IMR-90 (cell line): ENCODE measurements around the gene LYSMD2. TPM values are rescaled to one million over a fixed set of nuclear protein-coding genes. Genes with fewer than 3 reads are reported as not detected.

Experiments
- ATAC-seq: fragments of 200-7000 bp; cut with Tn5 transposase; 2 replicates; pipeline ENCODE4 v1.9.1; 2020; ENCODE audit warnings: low read depth, mild to moderate bottlenecking, moderate library complexity
- BruUV-seq: library from RNA; stranded (reverse); fragments of 400-500 nt; replicated peaks from 2 replicates; lab custom pipeline; 2021; lab: Mats Ljungman, UMichigan
- CTCF ChIA-PET: fragments of 300-600 bp; formaldehyde crosslinking; extraction: SDS; loops from one replicate; lab custom pipeline; 2021; ENCODE audit warnings: antibody characterized with exemption; lab: Yijun Ruan, JAX
- POLR2A ChIA-PET: fragments of 300-600 bp; sonication (Branson Sonifier 250); formaldehyde crosslinking; loops from one replicate; lab custom pipeline; 2022; ENCODE audit warnings: antibody characterized with exemption; ENCODE audit not compliant: unreplicated experiment; lab: Charles Lee
- DNase-seq: peaks from one replicate; pipeline ENCODE4 v3.0.0; 2013
- H2AFZ ChIP-seq: replicated peaks from 2 replicates; pipeline ENCODE3; 2013; ENCODE audit warnings: low read length, mild to moderate bottlenecking; ENCODE audit not compliant: poor library complexity
- H2AK5ac ChIP-seq: 2 replicates; pipeline ENCODE4 v1.6.1; 2013; ENCODE audit warnings: low read depth, low read length, inconsistent platforms
- H2AK9ac ChIP-seq: replicated peaks from 2 replicates; pipeline ENCODE3; 2013; ENCODE audit warnings: mild to moderate bottlenecking, low read depth, low read length, moderate library complexity; ENCODE audit not compliant: poor library complexity
- H2BK120ac ChIP-seq: 2 replicates; pipeline ENCODE4 v1.6.1; 2013; ENCODE audit warnings: low read depth, low read length, inconsistent platforms
- H2BK15ac ChIP-seq: 3 replicates; pipeline ENCODE4 v1.6.1; 2013; ENCODE audit warnings: low read depth, low read length, inconsistent platforms
- H2BK20ac ChIP-seq: 2 replicates; pipeline ENCODE4 v1.6.1; 2013; ENCODE audit warnings: low read depth, mild to moderate bottlenecking, inconsistent platforms, low read length, moderate library complexity
- H2BK5ac ChIP-seq: 2 replicates; pipeline ENCODE4 v1.6.1; 2013; ENCODE audit warnings: mild to moderate bottlenecking, low read depth, low read length, inconsistent platforms; ENCODE audit not compliant: poor library complexity, severe bottlenecking
- H3K14ac ChIP-seq: replicated peaks from 2 replicates; pipeline ENCODE4 v1.6.1; 2013; ENCODE audit warnings: low read depth, low read length, inconsistent platforms
- H3K18ac ChIP-seq: 2 replicates; pipeline ENCODE4 v1.6.1; 2013; ENCODE audit warnings: low read depth, low read length, control low read depth
- H3K23ac ChIP-seq: 2 replicates; pipeline ENCODE4 v1.6.1; 2013; ENCODE audit warnings: low read depth, low read length, inconsistent platforms
- H3K27ac ChIP-seq: 2 replicates; pipeline ENCODE4 v1.5.1; 2013; ENCODE audit warnings: mild to moderate bottlenecking, control low read depth, low read length; ENCODE audit not compliant: insufficient read depth
- H3K27me3 ChIP-seq: 2 replicates; pipeline ENCODE4 v1.6.1; 2013; ENCODE audit warnings: low read length; ENCODE audit not compliant: control insufficient read depth, insufficient read depth
- H3K36me3 ChIP-seq: 2 replicates; pipeline ENCODE4 v1.6.1; 2013; ENCODE audit warnings: low read length, mixed read lengths; ENCODE audit not compliant: control insufficient read depth, insufficient read depth
- H3K4ac ChIP-seq: 2 replicates; pipeline ENCODE4 v1.6.1; 2013; ENCODE audit warnings: low read depth, low read length, inconsistent platforms
- H3K4me1 ChIP-seq: 2 replicates; pipeline ENCODE4 v1.6.1; 2013; ENCODE audit warnings: low read length, mixed read lengths; ENCODE audit not compliant: control insufficient read depth, insufficient read depth
- H3K4me2 ChIP-seq: 2 replicates; pipeline ENCODE4 v1.6.1; 2013; ENCODE audit warnings: low read depth, mild to moderate bottlenecking, control low read depth, low read length, moderate library complexity
- H3K4me3 ChIP-seq: 2 replicates; pipeline ENCODE4 v1.5.1; 2013; ENCODE audit warnings: low read depth, mild to moderate bottlenecking, control low read depth, low read length, moderate library complexity; ENCODE audit not compliant: insufficient read depth
- H3K56ac ChIP-seq: 2 replicates; pipeline ENCODE4 v1.6.1; 2013; ENCODE audit warnings: low read length, inconsistent platforms; ENCODE audit not compliant: insufficient read depth; ENCODE audit errors: extremely low read depth
- H3K79me1 ChIP-seq, 2 experiments: 2 replicates each; pipeline ENCODE4 v1.6.1; 2013; ENCODE audit warnings: low read length in 2 of 2, inconsistent platforms in 1 of 2, low read depth in 1 of 2
- H3K9ac ChIP-seq: 2 replicates; pipeline ENCODE4 v1.6.1; 2013; ENCODE audit warnings: low read depth, low read length, control low read depth
- H3K9me1 ChIP-seq: 2 replicates; pipeline ENCODE4 v1.6.1; 2013; ENCODE audit warnings: low read length, inconsistent platforms; ENCODE audit not compliant: insufficient read depth
- H3K9me3 ChIP-seq: 2 replicates; pipeline ENCODE4 v1.6.1; 2013; ENCODE audit warnings: low read length; ENCODE audit not compliant: control insufficient read depth, insufficient read depth
- H4K20me1 ChIP-seq: 2 replicates; pipeline ENCODE4 v1.6.1; 2013; ENCODE audit warnings: low read length, inconsistent platforms; ENCODE audit not compliant: insufficient read depth
- H4K5ac ChIP-seq: 2 replicates; pipeline ENCODE4 v1.6.1; 2013; ENCODE audit warnings: mild to moderate bottlenecking, low read depth, low read length, control low read depth
- H4K8ac ChIP-seq, 2 experiments: 2 replicates each; pipeline ENCODE4 v1.6.1; 2013; ENCODE audit warnings: low read depth in 2 of 2, low read length in 2 of 2, control low read depth in 1 of 2, inconsistent platforms in 1 of 2
- H4K91ac ChIP-seq: 2 replicates; pipeline ENCODE4 v1.6.1; 2013; ENCODE audit warnings: low read depth, low read length, inconsistent platforms; ENCODE audit not compliant: insufficient read depth
- CHD1 ChIP-seq: IDR thresholded peaks from 2 replicates; pipeline ENCODE4 v1.6.1; 2012; ENCODE audit warnings: low read depth, low read length, improper control_type of control experiment
- CTCF ChIP-seq: conservative IDR thresholded peaks from 2 replicates; pipeline ENCODE4 v1.5.1; 2012; ENCODE audit warnings: mild to moderate bottlenecking, low read depth, low read length, improper control_type of control experiment
- MAZ ChIP-seq: IDR thresholded peaks from 2 replicates; pipeline ENCODE4 v1.6.1; 2012; ENCODE audit warnings: low read depth, mild to moderate bottlenecking, low read length, improper control_type of control experiment, moderate library complexity, borderline replicate concordance
- MXI1 ChIP-seq: IDR thresholded peaks from 2 replicates; pipeline ENCODE4 v1.6.1; 2012; ENCODE audit warnings: low read depth, mild to moderate bottlenecking, low read length, moderate library complexity, borderline replicate concordance
- NFE2L2 ChIP-seq: fragments of 150-350 bp; IDR thresholded peaks from 2 replicates; pipeline ENCODE4 v1.6.1; 2016; ENCODE audit warnings: low read depth, mild to moderate bottlenecking, low read length
- POLR2A ChIP-seq: IDR thresholded peaks from 2 replicates; pipeline ENCODE4 v1.6.1; 2012; ENCODE audit warnings: mild to moderate bottlenecking, low read depth, low read length
- RAD21 ChIP-seq: IDR thresholded peaks from 2 replicates; pipeline ENCODE4 v1.6.1; 2012; ENCODE audit warnings: low read length, improper control_type of control experiment
- RCOR1 ChIP-seq: IDR thresholded peaks from 2 replicates; pipeline ENCODE4 v1.6.1; 2012; ENCODE audit warnings: mild to moderate bottlenecking, low read length, improper control_type of control experiment; ENCODE audit not compliant: insufficient replicate concordance
- RFX5 ChIP-seq: IDR thresholded peaks from 2 replicates; pipeline ENCODE4 v1.8.0; 2012; ENCODE audit warnings: low read depth, mild to moderate bottlenecking, low read length, moderate library complexity
- SMC3 ChIP-seq: fragments of 150-350 bp; IDR thresholded peaks from 2 replicates; pipeline ENCODE4 v1.6.1; 2016; ENCODE audit warnings: low read depth, mild to moderate bottlenecking, antibody characterized with exemption, low read length, moderate library complexity
- WGBS, 2 experiments: methylation state at CpG; one replicate each; pipeline versions ENCODE4 v1.1.5 to v1.1.7; 2013; ENCODE audit warnings: missing lambda C conversion rate in 2 of 2; ENCODE audit not compliant: insufficient read length in 1 of 2; ENCODE audit errors: extremely low coverage in 2 of 2; 5-methylcytosine and 5-hydroxymethylcytosine counted together
- dilution Hi-C: fragments of 300-500 bp; cut with HindIII; formaldehyde crosslinking; loops from one replicate; pipeline ENCODE4 v1.14.3; 2018; ENCODE audit warnings: low sequenced_read_pairs; ENCODE audit not compliant: unreplicated experiment
- in situ Hi-C: fragments of 300-500 bp; cut with MboI; formaldehyde crosslinking; loops from 3 replicates; pipeline ENCODE4 v1.14.3; 2019; ENCODE audit warnings: low sequenced_read_pairs, inconsistent platforms, mixed read lengths
- intact Hi-C: fragments of 100-400 bp; cut with micrococcal nuclease; formaldehyde crosslinking; loops from 2 replicates; pipeline ENCODE4 v1.10.0; 2022
- polyA plus RNA-seq, 3 experiments: library from polyadenylated mRNA; depleted of rRNA; stranded (reverse); fragments of >200 nt; gene quantifications; 2 replicates each; pipeline ENCODE4 v1.2.3, GENCODE V29; 2012; ENCODE audit warnings: low replicate concordance in 1 of 3
- total RNA-seq: library from RNA; depleted of rRNA; stranded (reverse); fragments of >200 nt; gene quantifications from 2 replicates; pipeline ENCODE4 v1.2.3, GENCODE V29; 2012; rRNA removed

LYSMD2 gene
- total and polyA plus RNA-seq, 2 of the 4 experiments (the other 2 are of a cell fraction), result 5.9 to 6.0 TPM

GRCh38 chr15:51675234-51675633 lies 62.2 kb downstream of the LYSMD2 start:
- DNase-seq (no peak), ATAC-seq (no peak)
- H3K9me1 ChIP-seq, result no peaks in the 10 kb centered on the region
- no peak overlapping the region for H4K8ac ChIP-seq
- ChIA-PET CTCF (no interaction called here), POLR2A (no interaction called here)
- no TSS peak for BruUV-seq
- in situ Hi-C loops (no loop called here), intact Hi-C loops (no loop called here), dilution Hi-C loops (no loop called here)
- H3K9ac ChIP-seq, result no peak overlapping the region
- no peak overlapping the region for H3K23ac ChIP-seq
- H3K27me3 ChIP-seq, result peaks cover 17% of the 10 kb centered on the region
- no peaks in the 10 kb centered on the region for H3K9me3 ChIP-seq
- no peak overlapping the region for H2BK15ac ChIP-seq
- no peaks in the 10 kb centered on the region for H3K36me3 ChIP-seq
- no peak overlapping the region for H4K5ac ChIP-seq
- no peak for TF ChIP-seq NFE2L2
- TF ChIP-seq SMC3, result no peak
- no peak for TF ChIP-seq POLR2A
- no peak for TF ChIP-seq CTCF
- no peak for TF ChIP-seq RCOR1
- TF ChIP-seq CHD1, result no peak
- no peak for TF ChIP-seq RFX5
- no peak for TF ChIP-seq MAZ
- TF ChIP-seq MXI1, result no peak
- no peak for TF ChIP-seq RAD21
- H2BK5ac ChIP-seq, result no peak overlapping the region
- H4K91ac ChIP-seq, result no peak overlapping the region
- WGBS, 2 experiments, result 0% methylated on average over 1 of the region's 1 CpG; no CpG with 5 or more reads in 1 of the 2 experiments
- H3K4ac ChIP-seq, result no peak overlapping the region
- H2BK20ac ChIP-seq, result no peak overlapping the region
- no peak overlapping the region for H3K14ac ChIP-seq
- H4K20me1 ChIP-seq, result no peaks in the 10 kb centered on the region
- no peak overlapping the region for H2BK120ac ChIP-seq
- no peaks in the 10 kb centered on the region for H3K79me1 ChIP-seq
- no peaks in the 10 kb centered on the region for H3K4me1 ChIP-seq
- no peak overlapping the region for H2AK9ac ChIP-seq
- no peak overlapping the region for H3K4me2 ChIP-seq
- H3K27ac ChIP-seq, result no peak overlapping the region
- H2AK5ac ChIP-seq, result no peak overlapping the region
- H3K4me3 ChIP-seq, result no peak overlapping the region
- no peak overlapping the region for H3K18ac ChIP-seq
- no peak overlapping the region for H2AFZ ChIP-seq
- H3K56ac ChIP-seq, result no peak overlapping the region

Other genes with a start within 250 kb of the LYSMD2 start
- gene DMXL2, start 114.9 kb downstream of the LYSMD2 start, total RNA-seq, result 21.9 and 34.4 TPM in 2 replicates
- gene DMXL2, start 114.9 kb downstream of the LYSMD2 start, polyA plus RNA-seq (2012; rRNA removed), result 6.9 and 9.7 TPM in 2 replicates
- not detected in 2 replicates for gene SCG3, start 56.2 kb downstream of the LYSMD2 start, total RNA-seq
- gene SCG3, start 56.2 kb downstream of the LYSMD2 start, polyA plus RNA-seq (2012; rRNA removed), result 0.02 TPM in 1 of 2 replicates, not detected in the other
- 5.4 and 6.9 TPM in 2 replicates for gene TMOD2, start 13.9 kb upstream of the LYSMD2 start, total RNA-seq
- 1.7 and 2.8 TPM in 2 replicates for gene TMOD2, start 13.9 kb upstream of the LYSMD2 start, polyA plus RNA-seq (2012; rRNA removed)
- gene TMOD3, start 92.0 kb upstream of the LYSMD2 start, total RNA-seq, result 22.0 and 51.1 TPM in 2 replicates
- gene TMOD3, start 92.0 kb upstream of the LYSMD2 start, polyA plus RNA-seq (2012; rRNA removed), result 7.4 and 10.7 TPM in 2 replicates
- 11.5 and 30.3 TPM in 2 replicates for gene LEO1, start 234.1 kb upstream of the LYSMD2 start, total RNA-seq
- gene LEO1, start 234.1 kb upstream of the LYSMD2 start, polyA plus RNA-seq (2012; rRNA removed), result 7.7 and 9.0 TPM in 2 replicates